Activated T-cell treated with anti-CD3 and anti-CD28 coated beads, Interleukin-2, amount 50 U/mL, for 1 hour (primary cell): Measurements from ENCODE around the gene KIFC3.
"Not testable (repeated sequence)": the region's sequence is repeated elsewhere in the genome, so short reads cannot be mapped to it uniquely, and the experiment has no call there.

Experiments
- DNase-seq: peaks from one replicate; pipeline ENCODE4 v3.0.0-alpha.2; 2020

The KIFC3 gene

DNA sequence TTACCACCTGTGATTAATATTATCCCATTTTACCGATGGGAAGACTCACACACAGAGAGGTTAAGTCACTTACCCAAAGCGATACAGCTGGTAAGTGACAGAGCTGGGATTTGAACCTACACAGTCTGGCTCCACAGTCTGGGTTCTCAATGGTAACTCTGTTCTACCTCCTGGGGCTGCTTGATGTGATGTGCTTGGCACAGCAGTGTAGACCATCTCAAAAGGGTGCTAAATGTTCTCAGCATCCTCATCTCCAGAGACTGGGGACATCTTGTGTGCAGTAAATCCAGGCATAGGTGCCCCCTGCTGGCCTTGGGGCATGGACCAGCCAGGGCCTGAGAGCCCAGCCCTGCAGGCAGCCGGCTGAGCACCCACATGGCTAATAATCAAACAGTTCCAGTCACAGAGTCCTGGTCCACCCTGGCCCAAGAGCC is 82.1 kb downstream of the KIFC3 start:
- peak; percentile 41 for DNase-seq

DNA sequence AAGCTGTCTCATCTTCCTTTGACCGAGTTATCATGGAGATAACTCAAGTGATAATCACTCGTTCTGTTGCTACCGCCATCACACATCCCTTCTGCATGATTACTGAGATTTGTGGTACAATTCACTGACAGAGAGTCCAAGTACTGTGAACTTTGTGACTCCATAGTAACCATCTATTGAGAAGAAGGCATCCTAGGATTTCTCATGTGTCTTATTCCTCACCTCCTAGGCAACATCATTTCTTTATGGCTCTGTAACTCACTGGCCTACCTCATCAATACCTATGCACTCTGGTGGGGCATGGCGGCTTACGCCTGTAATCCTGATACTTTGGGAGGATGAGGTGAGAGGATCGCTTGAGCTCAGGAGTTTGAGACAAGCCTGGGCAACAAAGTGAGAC is 88.2 kb downstream of the KIFC3 start:
- DNase-seq = no peak

DNA sequence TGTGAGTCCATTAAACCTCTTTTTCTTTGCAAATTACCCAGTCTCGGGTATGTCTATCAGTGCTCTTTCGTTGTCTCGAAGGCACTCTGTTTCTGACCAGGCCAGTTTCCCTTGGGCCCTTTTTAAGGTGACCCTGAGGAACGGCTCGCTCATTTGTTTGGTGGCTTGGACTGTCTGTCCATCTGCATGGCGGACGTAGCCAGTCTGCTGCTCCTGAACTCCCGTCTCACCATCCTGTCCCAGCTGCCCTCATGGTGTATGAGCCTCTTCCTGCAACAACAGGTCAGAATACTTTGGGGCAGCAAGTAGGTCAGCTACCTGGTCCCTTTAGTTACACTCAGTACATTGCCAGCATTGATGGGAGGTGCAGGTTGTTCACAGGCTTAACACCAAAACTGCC is 88.7 kb downstream of the KIFC3 start:
- DNase-seq = no peak

DNA sequence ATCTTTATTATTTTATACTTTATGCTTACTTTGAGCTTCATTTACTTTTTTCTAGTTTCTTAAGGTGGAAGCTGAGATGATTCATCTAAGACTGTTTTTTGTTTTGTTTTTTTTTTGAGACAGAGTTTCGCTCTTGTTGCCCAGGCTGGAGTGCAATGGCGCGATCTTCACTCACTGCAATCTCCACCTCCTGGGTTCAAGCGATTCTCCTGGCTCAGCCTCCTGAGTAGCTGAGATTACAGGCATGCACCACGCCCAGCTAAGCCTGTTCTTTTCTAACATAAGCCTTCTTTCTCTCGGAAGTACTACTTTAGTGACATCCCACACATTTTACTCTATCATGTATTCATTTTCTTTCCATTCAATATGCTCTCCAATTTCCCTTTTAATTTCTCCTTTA is 89.7 kb downstream of the KIFC3 start:
- DNase-seq = not testable (repeated sequence)

DNA sequence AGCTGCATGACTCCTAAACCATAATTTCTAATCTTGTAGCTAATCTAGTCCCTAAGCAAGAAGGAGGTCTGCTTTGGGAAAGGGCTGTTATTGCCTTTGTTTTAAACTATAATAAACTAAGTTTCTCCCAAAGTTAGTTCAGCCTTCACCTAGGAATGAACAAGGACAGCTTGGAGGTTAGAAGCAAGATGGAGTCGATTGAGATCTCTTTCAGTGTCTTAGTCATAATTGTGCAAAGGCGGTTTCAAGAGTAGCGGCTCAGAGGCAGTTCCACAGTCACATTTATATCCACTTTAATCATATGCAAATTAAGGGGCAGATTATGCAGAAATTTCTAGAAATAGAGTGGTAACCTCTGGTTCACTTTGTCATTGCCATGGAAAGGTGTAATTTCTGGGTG is 90.3 kb downstream of the KIFC3 start:
- DNase-seq = no peak

DNA sequence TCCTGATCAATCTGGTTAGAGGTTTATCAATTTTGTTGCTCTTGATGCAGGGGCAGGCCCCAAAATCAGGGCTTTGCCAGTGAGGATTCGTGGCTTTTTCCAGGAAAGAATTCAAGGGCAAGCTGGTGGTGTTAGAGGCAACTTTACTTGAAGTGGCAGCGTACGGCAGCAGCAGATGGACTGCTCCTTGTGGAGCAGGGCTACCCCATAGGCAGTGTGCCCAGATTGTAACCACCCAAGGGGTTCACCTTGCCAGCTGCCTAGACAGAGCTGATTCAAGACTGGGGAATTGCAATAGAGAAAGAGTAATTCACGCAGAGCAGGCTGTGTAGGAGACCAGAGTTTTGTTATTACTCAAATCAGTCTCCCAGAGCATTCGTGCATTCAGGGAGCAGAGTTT is 90.9 kb downstream of the KIFC3 start:
- DNase-seq = no peak

DNA sequence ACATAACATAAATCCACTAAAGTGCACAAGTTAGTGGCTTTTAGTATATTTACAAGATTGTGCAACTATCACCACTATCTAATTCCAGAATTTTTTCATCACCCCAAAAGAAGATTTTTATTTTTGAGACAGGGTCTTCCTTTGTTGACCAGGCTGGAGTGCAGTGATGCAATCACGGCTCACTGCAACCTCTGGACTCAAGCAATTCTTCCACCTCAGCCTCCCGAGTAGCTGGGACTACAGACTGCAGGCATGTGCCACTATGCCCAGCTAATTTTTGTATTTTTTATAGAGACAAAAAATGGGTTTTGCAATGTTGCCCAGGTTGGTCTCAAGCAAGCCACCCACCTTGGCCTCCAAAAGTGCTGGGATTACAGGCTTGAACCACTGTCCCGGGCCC is 92.6 kb downstream of the KIFC3 start:
- DNase-seq = no peak
